Liver (tissue), 3 donors: ENCODE measurements around the gene IQCK.

ENCODE experiments used
- ATF3 ChIP-seq: IDR thresholded peaks from 2 replicates; pipeline ENCODE4 v1.6.1; 2016; ENCODE audit warnings: antibody characterized with exemption
- CTCF ChIP-seq: fragments of 150-350 bp; IDR thresholded peaks from 2 replicates; pipeline ENCODE4 v1.5.1; 2017; ENCODE audit warnings: improper control_type of control experiment, low read depth, low read length; ENCODE audit not compliant: missing input control
- EGR1 ChIP-seq, 2 donors: IDR thresholded peaks; 2 replicates each; pipeline ENCODE4 v1.6.1; 2016 to 2018; ENCODE audit warnings: antibody characterized with exemption in 2 of 2, low read depth in 2 of 2
- FOXA2 ChIP-seq: IDR thresholded peaks from 2 replicates; pipeline ENCODE4 v1.6.1; 2016; ENCODE audit warnings: antibody characterized with exemption
- HNF4A ChIP-seq, 2 donors: conservative IDR thresholded peaks; 2 replicates each; pipeline ENCODE4 v1.6.1; 2016; ENCODE audit warnings: antibody characterized with exemption in 2 of 2, mild to moderate bottlenecking in 2 of 2
- MAX ChIP-seq: IDR thresholded peaks from 2 replicates; pipeline ENCODE4 v1.6.1; 2016; ENCODE audit warnings: antibody characterized with exemption
- RAD21 ChIP-seq, 2 donors: IDR thresholded peaks; 2 replicates each; pipeline ENCODE4 v1.6.1; 2016; ENCODE audit warnings: antibody characterized with exemption in 2 of 2, mild to moderate bottlenecking in 2 of 2
- REST ChIP-seq: IDR thresholded peaks from 2 replicates; pipeline ENCODE4 v1.6.1; 2016; ENCODE audit warnings: antibody characterized with exemption, mild to moderate bottlenecking
- SP1 ChIP-seq: IDR thresholded peaks from 2 replicates; pipeline ENCODE4 v1.6.1; 2018; ENCODE audit warnings: antibody characterized with exemption, mild to moderate bottlenecking
- TAF1 ChIP-seq: conservative IDR thresholded peaks from 2 replicates; pipeline ENCODE4 v1.6.1; 2016; ENCODE audit warnings: antibody characterized with exemption, mild to moderate bottlenecking
- YY1 ChIP-seq: IDR thresholded peaks from 2 replicates; pipeline ENCODE4 v1.6.1; 2016; ENCODE audit warnings: antibody characterized with exemption, mild to moderate bottlenecking
- donor health status: healthy.
- donor health status: healthy.

GRCh38 chr16:19769239-19769638 is 51.2 kb downstream of the IQCK start:
- no peak for TF ChIP-seq YY1
- TF ChIP-seq HNF4A (conservative IDR thresholded peaks at IDR 0.05), result no peak
- TF ChIP-seq ATF3, result no peak
- no peak for TF ChIP-seq CTCF
- TF ChIP-seq REST, result no peak
- TF ChIP-seq EGR1 (IDR thresholded peaks at IDR 0.05; ENCODE audit: low read depth in 2 of 2), result no peak
- TF ChIP-seq TAF1, result no peak
- TF ChIP-seq MAX, result no peak
- no peak for TF ChIP-seq SP1
- no peak for TF ChIP-seq RAD21 (IDR thresholded peaks at IDR 0.05)
- no peak for TF ChIP-seq FOXA2
